Fibroblast of lung (primary cell): ENCODE results near the gene SUGCT. TPM values are rescaled to one million over a fixed set of nuclear protein-coding genes. Genes with fewer than 3 reads are reported as not detected.

Experiments
- DNase-seq, 2 donors: peaks; one replicate each; pipeline versions ENCODE4 v3.0.0 to v3.0.0-alpha.2; 2010; ENCODE audit warnings: low read depth in 2 of 2
- H2AFZ ChIP-seq: 2 replicates; pipeline ENCODE4 v1.5.1; 2012; ENCODE audit warnings: low read length, control low read depth, inconsistent platforms
- H3K27ac ChIP-seq: 2 replicates; pipeline ENCODE4 v1.5.1; 2011; ENCODE audit warnings: low read length, control low read depth; ENCODE audit not compliant: insufficient read depth
- H3K27me3 ChIP-seq: 2 replicates; pipeline ENCODE4 v1.5.1; 2011; ENCODE audit warnings: mild to moderate bottlenecking, low read length; ENCODE audit not compliant: control insufficient read depth, insufficient read depth
- H3K36me3 ChIP-seq: 2 replicates; pipeline ENCODE4 v1.5.1; 2011; ENCODE audit warnings: low read length; ENCODE audit not compliant: control insufficient read depth, insufficient read depth
- H3K4me1 ChIP-seq: 2 replicates; pipeline ENCODE4 v1.5.1; 2011; ENCODE audit warnings: low read length; ENCODE audit not compliant: control insufficient read depth, insufficient read depth; ENCODE audit errors: extremely low read depth
- H3K4me2 ChIP-seq: 2 replicates; pipeline ENCODE4 v1.5.1; 2011; ENCODE audit warnings: low read length, control low read depth; ENCODE audit not compliant: insufficient read depth; ENCODE audit errors: extremely low read depth
- H3K4me3 ChIP-seq, 4 experiments: fragments of 200-600 bp in 1 of 4; sonication (generic) in 1 of 4; replicated peaks in 1 of 4; 2 replicates each; pipeline ENCODE4 v1.5.1; 2011 to 2016; ENCODE audit warnings: low read length in 4 of 4, low read depth in 3 of 4, mild to moderate bottlenecking in 3 of 4, control low read depth in 2 of 4, inconsistent platforms in 1 of 4, mixed read lengths in 1 of 4; ENCODE audit not compliant: insufficient read depth in 1 of 4; ENCODE audit errors: control extremely low read depth in 1 of 4
- H3K79me2 ChIP-seq: 2 replicates; pipeline ENCODE4 v1.5.1; 2012; ENCODE audit warnings: mild to moderate bottlenecking, low read length, inconsistent platforms; ENCODE audit not compliant: control insufficient read depth, insufficient read depth
- H3K9ac ChIP-seq: 2 replicates; pipeline ENCODE4 v1.5.1; 2011; ENCODE audit warnings: mild to moderate bottlenecking, low read length, control low read depth; ENCODE audit not compliant: insufficient read depth
- H3K9me3 ChIP-seq: 2 replicates; pipeline ENCODE4 v1.5.1; 2012; ENCODE audit warnings: low read depth, low read length; ENCODE audit not compliant: control insufficient read depth, insufficient read depth
- H4K20me1 ChIP-seq: 2 replicates; pipeline ENCODE4 v1.5.1; 2011; ENCODE audit warnings: low read length; ENCODE audit not compliant: control insufficient read depth, insufficient read depth; ENCODE audit errors: extremely low read depth
- CTCF ChIP-seq, 2 donors: IDR thresholded peaks in 1 of 2; conservative IDR thresholded peaks in 1 of 2; 1 replicate in 1 of 2; 2 replicates in 1 of 2; pipeline ENCODE4 v1.5.1; 2011 to 2012; ENCODE audit warnings: low read length in 2 of 2, control low read depth in 1 of 2, inconsistent platforms in 1 of 2, low read depth in 1 of 2, mild to moderate bottlenecking in 1 of 2
- EZH2 ChIP-seq: IDR thresholded peaks from 2 replicates; pipeline ENCODE4 v1.5.1; 2012; ENCODE audit warnings: low read length, control low read depth, mild to moderate bottlenecking; ENCODE audit errors: missing control alignments
- polyA plus RNA-seq, 2 donors: library from polyadenylated mRNA; depleted of rRNA in 1 of 2; stranded (reverse) in 1 of 2; unstranded in 1 of 2; fragments of >200 nt; gene quantifications; 2 replicates each; pipeline ENCODE4 v1.2.1, GENCODE V29; 2011 to 2012; ENCODE audit warnings: missing spikeins in 1 of 2
- total RNA-seq: library from RNA; depleted of rRNA; stranded (reverse); fragments of >200 nt; gene quantifications from 2 replicates; pipeline ENCODE4 v1.2.1, GENCODE V29; 2014

Gene SUGCT
- total and polyA plus RNA-seq, 2 donors (not counting 1 experiment from before 2014, with no cell fraction given): 8.4 to 16.5 TPM

- no peaks in the 10 kb centered on the region for H3K27me3 ChIP-seq
- H3K79me2 ChIP-seq: no peaks in the 10 kb centered on the region
- H2AFZ ChIP-seq: no peak overlapping the region
- no peaks in the 10 kb centered on the region for H4K20me1 ChIP-seq
- H3K9ac ChIP-seq: no peak overlapping the region
- H3K9me3 ChIP-seq: no peaks in the 10 kb centered on the region
- H3K4me1 ChIP-seq: peaks cover 2% of the 10 kb centered on the region
- no peaks in the 10 kb centered on the region for H3K36me3 ChIP-seq
- H3K4me2 ChIP-seq: no peak overlapping the region
- no peak for TF ChIP-seq EZH2
- TF ChIP-seq CTCF (conservative IDR thresholded peaks at IDR 0.05 in 1 of 2, IDR thresholded peaks at IDR 0.05 in 1 of 2; ENCODE audit: low read depth in 1 of 2, low read length in 2 of 2): no peak
- H3K27ac ChIP-seq: no peak overlapping the region
- H3K4me3 ChIP-seq: no peak overlapping the region
- DNase-seq: no peak
These were observed 661.9 kb downstream of the SUGCT start for GRCh38 chr7:40796723-40797122.

- Histone ChIP-seq H3K27ac (no peak overlapping the region), H3K4me1 (peaks cover 2% of the 10 kb centered on the region), H3K36me3 (no peaks in the 10 kb centered on the region), H2AFZ (no peak overlapping the region), H3K9me3 (no peaks in the 10 kb centered on the region), H3K27me3 (no peaks in the 10 kb centered on the region), H3K9ac (no peak overlapping the region), H3K4me3 (no peak overlapping the region), H3K4me2 (no peak overlapping the region), H4K20me1 (no peaks in the 10 kb centered on the region), H3K79me2 (no peaks in the 10 kb centered on the region)
- no peak for TF ChIP-seq CTCF (conservative IDR thresholded peaks at IDR 0.05 in 1 of 2, IDR thresholded peaks at IDR 0.05 in 1 of 2; ENCODE audit: low read depth in 1 of 2, low read length in 2 of 2)
- no peak for TF ChIP-seq EZH2
- no peak for DNase-seq
These were observed 663.8 kb downstream of the SUGCT start for GRCh38 chr7:40798613-40799012.

- Histone ChIP-seq H3K27me3 (no peaks in the 10 kb centered on the region), H4K20me1 (no peaks in the 10 kb centered on the region), H3K79me2 (no peaks in the 10 kb centered on the region), H3K4me1 (no peaks in the 10 kb centered on the region), H3K4me2 (no peak overlapping the region), H2AFZ (no peak overlapping the region), H3K27ac (no peak overlapping the region), H3K9ac (no peak overlapping the region), H3K9me3 (no peaks in the 10 kb centered on the region), H3K4me3 (no peak overlapping the region), H3K36me3 (no peaks in the 10 kb centered on the region)
- TF ChIP-seq CTCF (conservative IDR thresholded peaks at IDR 0.05 in 1 of 2, IDR thresholded peaks at IDR 0.05 in 1 of 2; ENCODE audit: low read depth in 1 of 2, low read length in 2 of 2): no peak
- DNase-seq: no peak
These were observed 664.9 kb downstream of the SUGCT start for GRCh38 chr7:40799493-40800403.
